ENCODE data around the gene NDUFB10.

The NDUFB10 gene

DNA sequence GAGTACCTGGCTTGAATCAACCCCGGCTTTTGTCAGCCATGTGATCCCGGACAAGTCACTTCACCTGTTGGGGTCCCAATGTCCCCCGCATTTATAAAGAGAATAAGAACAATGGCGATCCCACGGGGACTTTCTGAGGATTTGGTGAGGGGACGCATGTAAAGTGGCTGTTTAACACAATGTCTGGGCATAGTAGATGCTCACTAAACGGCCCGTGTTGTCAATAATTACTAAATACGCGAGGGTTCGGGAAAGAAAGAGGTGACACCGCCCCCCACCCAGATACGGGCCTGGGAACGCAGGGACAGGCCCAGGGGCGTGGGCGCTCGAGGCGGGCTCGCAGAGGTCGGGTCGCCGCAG is 32.2 kb downstream of the NDUFB10 start:
- H3K4ac ChIP-seq (ENCODE audit: low read depth, low read length) = no peak overlapping the region
- H4K8ac ChIP-seq (ENCODE audit: low read depth, low read length) = peak overlapping the region; percentile 87
- H2BK5ac ChIP-seq (ENCODE audit: low read depth, low read length, poor library complexity) = no peak overlapping the region
- no peak overlapping the region for H3K9ac ChIP-seq (ENCODE audit: low read length)
- H3K14ac ChIP-seq (ENCODE audit: low read length) = peak overlapping the region; percentile 53
- H3K79me1 ChIP-seq (ENCODE audit: low read length) = peaks cover 5% of the 10 kb centered on the region
- no peaks in the 10 kb centered on the region for H3K79me2 ChIP-seq (ENCODE audit: control insufficient read depth, insufficient read depth, low read length, poor library complexity)
- peak overlapping the region; percentile 89 for H2AFZ ChIP-seq (ENCODE audit: insufficient read depth, low read length, poor library complexity)
- H3K18ac ChIP-seq (ENCODE audit: low read length) = peak overlapping the region; percentile 78
- H2BK12ac ChIP-seq (ENCODE audit: low read length) = peak overlapping the region; percentile 25
- no peak overlapping the region for H3K27ac ChIP-seq (ENCODE audit: low read depth, low read length)
- H4K91ac ChIP-seq (ENCODE audit: low read depth, low read length) = peak overlapping the region; percentile 56
- no peak for DNase-seq
- WGBS (ENCODE audit: extremely low coverage, insufficient coverage, insufficient read length) = no CpG with 5 or more reads among the region's 22 CpGs
- H2BK120ac ChIP-seq (ENCODE audit: insufficient read depth, low read length, poor library complexity) = no peak overlapping the region
- H3K23ac ChIP-seq (ENCODE audit: low read length) = no peak overlapping the region
- peaks cover 6 to 7% of the 10 kb centered on the region in 2 experiments for H3K36me3 ChIP-seq (ENCODE audit: control insufficient read depth in 1 of 2, insufficient read depth in 2 of 2, low read length in 2 of 2)
- peaks cover 9 to 18% of the 10 kb centered on the region in 2 experiments for H3K4me1 ChIP-seq (ENCODE audit: control insufficient read depth in 1 of 2, insufficient read depth in 2 of 2, low read length in 2 of 2)
- H3K27me3 ChIP-seq (ENCODE audit: insufficient read depth, low read length) = peaks cover 33% of the 10 kb centered on the region
- peak overlapping the region; percentile 40 for H3K4me2 ChIP-seq (ENCODE audit: low read length)
- peaks cover 19% of the 10 kb centered on the region for H3K9me3 ChIP-seq (ENCODE audit: insufficient read depth, low read depth, low read length)
- H2AK5ac ChIP-seq (ENCODE audit: low read length) = no peak overlapping the region
- H3K4me3 ChIP-seq (ENCODE audit: low read depth, low read length) = peak overlapping the region; percentile 42
- H4K12ac ChIP-seq (ENCODE audit: low read depth, low read length) = no peak overlapping the region

DNA sequence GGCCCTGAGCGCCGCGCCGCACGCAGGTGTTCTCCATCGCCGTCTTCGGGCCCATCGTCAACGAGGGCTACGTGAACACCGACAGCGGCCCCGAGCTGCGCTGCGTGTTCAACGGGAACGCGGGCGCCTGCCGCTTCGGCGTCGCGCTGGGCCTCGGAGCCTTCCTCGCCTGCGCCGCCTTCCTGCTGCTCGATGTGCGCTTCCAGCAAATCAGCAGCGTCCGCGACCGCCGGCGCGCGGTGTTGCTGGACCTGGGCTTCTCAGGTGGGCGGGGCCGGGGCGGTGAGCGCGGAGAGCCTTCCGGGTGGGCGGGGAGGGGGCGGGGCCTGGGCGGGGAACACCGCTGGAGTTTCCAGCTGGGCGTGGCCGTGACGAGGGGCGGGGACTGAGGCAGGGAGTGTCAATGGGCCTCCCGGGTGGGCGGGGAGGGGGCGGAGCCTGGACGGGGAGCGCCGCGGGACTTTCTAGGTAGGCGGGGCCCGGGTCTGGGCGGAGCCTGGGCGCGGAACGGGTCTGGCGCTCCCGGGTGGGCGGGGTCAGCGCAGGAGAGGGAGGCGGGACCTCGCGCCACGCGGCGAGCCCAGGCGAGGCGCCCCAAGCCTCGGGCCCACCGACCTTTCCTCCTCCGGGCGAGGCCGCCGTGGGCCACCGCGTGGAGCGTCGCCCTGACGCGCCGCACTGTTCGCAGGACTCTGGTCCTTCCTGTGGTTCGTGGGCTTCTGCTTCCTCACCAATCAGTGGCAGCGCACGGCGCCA is 32.8 kb downstream of the NDUFB10 start:
- Histone ChIP-seq H2BK12ac (ENCODE audit: low read length) (peak overlapping the region; percentile 25), H3K79me2 (ENCODE audit: control insufficient read depth, insufficient read depth, low read length, poor library complexity) (no peaks in the 10 kb centered on the region), H3K4me3 (ENCODE audit: low read depth, low read length) (peak overlapping the region; percentile 42), H3K4me1 (ENCODE audit: control insufficient read depth in 1 of 2, insufficient read depth in 2 of 2, low read length in 2 of 2) (peaks cover 9 to 18% of the 10 kb centered on the region in 2 experiments), H3K36me3 (ENCODE audit: control insufficient read depth in 1 of 2, insufficient read depth in 2 of 2, low read length in 2 of 2) (peaks cover 5 to 6% of the 10 kb centered on the region in 2 experiments), H2BK120ac (ENCODE audit: insufficient read depth, low read length, poor library complexity) (no peak overlapping the region), H3K9ac (ENCODE audit: low read length) (no peak overlapping the region), H3K23ac (ENCODE audit: low read length) (no peak overlapping the region), H3K18ac (ENCODE audit: low read length) (peak overlapping the region; percentile 78), H2AK5ac (ENCODE audit: low read length) (no peak overlapping the region), H4K8ac (ENCODE audit: low read depth, low read length) (peak overlapping the region; percentile 87), H2BK5ac (ENCODE audit: low read depth, low read length, poor library complexity) (no peak overlapping the region), H3K27me3 (ENCODE audit: insufficient read depth, low read length) (peaks cover 33% of the 10 kb centered on the region), H2AFZ (ENCODE audit: insufficient read depth, low read length, poor library complexity) (peak overlapping the region; percentile 89), H3K14ac (ENCODE audit: low read length) (peak overlapping the region; percentile 53), H3K4me2 (ENCODE audit: low read length) (peak overlapping the region; percentile 42), H3K4ac (ENCODE audit: low read depth, low read length) (no peak overlapping the region), H3K9me3 (ENCODE audit: insufficient read depth, low read depth, low read length) (peaks cover 19% of the 10 kb centered on the region), H4K12ac (ENCODE audit: low read depth, low read length) (peak overlapping the region; percentile 34), H4K91ac (ENCODE audit: low read depth, low read length) (peak overlapping the region; percentile 56), H3K79me1 (ENCODE audit: low read length) (peaks cover 5% of the 10 kb centered on the region), H3K27ac (ENCODE audit: low read depth, low read length) (no peak overlapping the region)
- DNase-seq = peak; percentile 86 to 92
- no CpG with 5 or more reads among the region's 96 CpGs for WGBS (ENCODE audit: extremely low coverage, insufficient coverage, insufficient read length)

DNA sequence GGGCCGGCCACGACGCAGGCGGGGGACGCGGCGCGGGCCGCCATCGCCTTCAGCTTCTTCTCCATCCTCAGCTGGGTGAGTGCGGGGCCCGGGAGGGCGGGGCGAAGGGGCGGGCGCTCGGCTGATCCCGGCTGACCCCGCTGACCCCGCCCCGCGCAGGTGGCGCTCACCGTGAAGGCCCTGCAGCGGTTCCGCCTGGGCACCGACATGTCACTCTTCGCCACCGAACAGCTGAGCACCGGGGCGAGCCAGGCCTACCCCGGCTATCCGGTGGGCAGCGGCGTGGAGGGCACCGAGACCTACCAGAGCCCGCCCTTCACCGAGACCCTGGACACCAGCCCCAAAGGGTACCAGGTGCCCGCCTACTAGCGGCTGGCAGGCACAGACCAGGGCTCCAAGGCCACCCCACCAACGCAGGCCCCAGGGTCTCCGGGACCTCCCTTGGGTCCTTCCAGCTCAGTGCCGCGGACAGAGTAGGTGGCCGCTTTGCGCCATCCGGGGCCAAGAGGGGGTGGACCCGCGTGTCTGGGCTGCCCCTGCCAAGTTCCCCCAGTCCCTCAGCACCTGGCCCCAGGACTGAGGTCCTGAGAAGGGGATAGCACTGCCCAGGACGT is 33.5 kb downstream of the NDUFB10 start:
- peaks cover 9 to 18% of the 10 kb centered on the region in 2 experiments for H3K4me1 ChIP-seq (ENCODE audit: control insufficient read depth in 1 of 2, insufficient read depth in 2 of 2, low read length in 2 of 2)
- H3K14ac ChIP-seq (ENCODE audit: low read length) = no peak overlapping the region
- DNase-seq = no peak
- peaks cover 33% of the 10 kb centered on the region for H3K27me3 ChIP-seq (ENCODE audit: insufficient read depth, low read length)
- H4K8ac ChIP-seq (ENCODE audit: low read depth, low read length) = peak overlapping the region; percentile 44
- H3K23ac ChIP-seq (ENCODE audit: low read length) = no peak overlapping the region
- no peak overlapping the region for H4K91ac ChIP-seq (ENCODE audit: low read depth, low read length)
- no peak overlapping the region for H2BK12ac ChIP-seq (ENCODE audit: low read length)
- peak overlapping the region; percentile 32 for H3K4me3 ChIP-seq (ENCODE audit: low read depth, low read length)
- H2AFZ ChIP-seq (ENCODE audit: insufficient read depth, low read length, poor library complexity) = peak overlapping the region; percentile 28
- peaks cover 5 to 10% of the 10 kb centered on the region in 2 experiments for H3K36me3 ChIP-seq (ENCODE audit: control insufficient read depth in 1 of 2, insufficient read depth in 2 of 2, low read length in 2 of 2)
- peaks cover 5% of the 10 kb centered on the region for H3K79me1 ChIP-seq (ENCODE audit: low read length)
- H2BK120ac ChIP-seq (ENCODE audit: insufficient read depth, low read length, poor library complexity) = no peak overlapping the region
- no peak overlapping the region for H3K9ac ChIP-seq (ENCODE audit: low read length)
- no CpG with 5 or more reads among the region's 50 CpGs for WGBS (ENCODE audit: extremely low coverage, insufficient coverage, insufficient read length)
- no peak overlapping the region for H3K4ac ChIP-seq (ENCODE audit: low read depth, low read length)
- no peak overlapping the region for H2AK5ac ChIP-seq (ENCODE audit: low read length)
- no peak overlapping the region for H4K12ac ChIP-seq (ENCODE audit: low read depth, low read length)
- H3K79me2 ChIP-seq (ENCODE audit: control insufficient read depth, insufficient read depth, low read length, poor library complexity) = no peaks in the 10 kb centered on the region
- H2BK5ac ChIP-seq (ENCODE audit: low read depth, low read length, poor library complexity) = no peak overlapping the region
- peak overlapping the region; percentile 42 for H3K4me2 ChIP-seq (ENCODE audit: low read length)
- H3K27ac ChIP-seq (ENCODE audit: low read depth, low read length) = no peak overlapping the region
- H3K18ac ChIP-seq (ENCODE audit: low read length) = no peak overlapping the region
- peaks cover 19% of the 10 kb centered on the region for H3K9me3 ChIP-seq (ENCODE audit: insufficient read depth, low read depth, low read length)

DNA sequence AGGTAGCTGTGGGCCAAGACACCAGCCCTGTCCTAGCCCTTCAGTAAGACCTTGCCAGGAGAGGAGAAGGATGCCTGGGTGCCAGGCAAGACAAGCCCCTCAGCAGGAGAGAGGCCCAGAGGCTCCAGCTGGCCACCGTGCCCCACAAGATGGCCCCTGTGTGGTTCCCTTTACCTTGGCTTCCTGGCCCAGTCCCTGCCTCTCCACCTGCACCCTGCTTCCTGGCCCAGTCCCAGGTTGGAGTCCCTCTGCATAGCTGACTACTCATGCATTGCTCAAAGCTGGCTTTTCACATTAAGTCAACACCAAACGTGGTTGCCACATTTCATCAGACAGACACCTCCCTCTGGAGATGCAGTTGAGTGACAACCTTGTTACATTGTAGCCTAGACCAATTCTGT is 34.4 kb downstream of the NDUFB10 start:
- no peak overlapping the region for H4K91ac ChIP-seq (ENCODE audit: low read depth, low read length)
- H3K79me2 ChIP-seq (ENCODE audit: control insufficient read depth, insufficient read depth, low read length, poor library complexity) = no peaks in the 10 kb centered on the region
- H4K12ac ChIP-seq (ENCODE audit: low read depth, low read length) = no peak overlapping the region
- H3K9ac ChIP-seq (ENCODE audit: low read length) = no peak overlapping the region
- H2AK5ac ChIP-seq (ENCODE audit: low read length) = no peak overlapping the region
- WGBS (ENCODE audit: extremely low coverage, insufficient coverage, insufficient read length) = no CpG with 5 or more reads among the region's 2 CpGs
- no peak overlapping the region for H2BK120ac ChIP-seq (ENCODE audit: insufficient read depth, low read length, poor library complexity)
- peaks cover 9 to 18% of the 10 kb centered on the region in 2 experiments for H3K4me1 ChIP-seq (ENCODE audit: control insufficient read depth in 1 of 2, insufficient read depth in 2 of 2, low read length in 2 of 2)
- H2BK5ac ChIP-seq (ENCODE audit: low read depth, low read length, poor library complexity) = no peak overlapping the region
- no peak overlapping the region for H3K18ac ChIP-seq (ENCODE audit: low read length)
- no peak overlapping the region for H2AFZ ChIP-seq (ENCODE audit: insufficient read depth, low read length, poor library complexity)
- no peak overlapping the region for H3K23ac ChIP-seq (ENCODE audit: low read length)
- H2BK12ac ChIP-seq (ENCODE audit: low read length) = no peak overlapping the region
- no peak overlapping the region for H3K4ac ChIP-seq (ENCODE audit: low read depth, low read length)
- H3K9me3 ChIP-seq (ENCODE audit: insufficient read depth, low read depth, low read length) = peaks cover 19% of the 10 kb centered on the region
- DNase-seq = peak in 1 of 2 donors; percentile 36
- H3K79me1 ChIP-seq (ENCODE audit: low read length) = peaks cover 5% of the 10 kb centered on the region
- peaks cover 31% of the 10 kb centered on the region for H3K27me3 ChIP-seq (ENCODE audit: insufficient read depth, low read length)
- H3K14ac ChIP-seq (ENCODE audit: low read length) = no peak overlapping the region
- H3K4me2 ChIP-seq (ENCODE audit: low read length) = no peak overlapping the region
- no peak overlapping the region for H3K27ac ChIP-seq (ENCODE audit: low read depth, low read length)
- no peak overlapping the region for H3K4me3 ChIP-seq (ENCODE audit: low read depth, low read length)
- H3K36me3 ChIP-seq (ENCODE audit: control insufficient read depth in 1 of 2, insufficient read depth in 2 of 2, low read length in 2 of 2) = peaks cover 14 to 20% of the 10 kb centered on the region in 2 experiments
- H4K8ac ChIP-seq (ENCODE audit: low read depth, low read length) = no peak overlapping the region
